ENCODE data around the gene PRAMEF8.
"Not testable (repeated sequence)": the region's sequence is repeated elsewhere in the genome, so short reads cannot be mapped to it uniquely, and the experiment has no call there.

PRAMEF8 gene

GRCh38 chr1:13285037-13285436, at the start of gene PRAMEF8:
Gene PRAMEF8, minus strand, starts transcription at chr1:13285137. Its CDS starts 1,046 bp downstream, at chr1:13284091.
- not testable (repeated sequence) for DNase-seq

GRCh38 chr1:13315281-13315680, 30.3 kb upstream of the PRAMEF8 start, which contains the start of gene PRAMEF15:
Gene PRAMEF15, plus strand, starts transcription at chr1:13315581. Its CDS starts 2,827 bp downstream, at chr1:13318408.
- not testable (repeated sequence) for DNase-seq

- not testable (repeated sequence) for DNase-seq
These were observed 18.3 kb upstream of the PRAMEF8 start, which contains the start of gene PRAMEF33 for GRCh38 chr1:13303239-13303638. Gene PRAMEF33, plus strand, starts transcription at chr1:13303539. Its CDS starts 2,416 bp downstream, at chr1:13305955.

- DNase-seq = not testable (repeated sequence)
These were observed 17.3 kb upstream of the PRAMEF8 start for GRCh38 chr1:13302197-13302596.

GRCh38 chr1:13298699-13299098, 13.8 kb upstream of the PRAMEF8 start:
- DNase-seq = not testable (repeated sequence)

- DNase-seq = not testable (repeated sequence)
These were observed 12.4 kb upstream of the PRAMEF8 start for GRCh38 chr1:13297216-13297931.

GRCh38 chr1:13289030-13289429, 4.1 kb upstream of the PRAMEF8 start:
- not testable (repeated sequence) for DNase-seq

- DNase-seq = not testable (repeated sequence)
These were observed 5.3 kb downstream of the PRAMEF8 start for GRCh38 chr1:13279617-13280016.

- DNase-seq = not testable (repeated sequence)
These were observed 7.9 kb downstream of the PRAMEF8 start for GRCh38 chr1:13277016-13277415.

GRCh38 chr1:13265124-13265523, 19.8 kb downstream of the PRAMEF8 start:
- DNase-seq = not testable (repeated sequence)

- not testable (repeated sequence) for DNase-seq
These were observed 31.0 kb downstream of the PRAMEF8 start, which contains the start of gene PRAMEF5 for GRCh38 chr1:13253898-13254297. Gene PRAMEF5, plus strand, starts transcription at chr1:13254198. Its CDS starts 5,071 bp downstream, at chr1:13259269.

- DNase-seq = not testable (repeated sequence)
These were observed 37.8 kb downstream of the PRAMEF8 start for GRCh38 chr1:13247122-13247521.

GRCh38 chr1:13246554-13246871, 38.4 kb downstream of the PRAMEF8 start:
- not testable (repeated sequence) for DNase-seq

GRCh38 chr1:13245841-13246553, 38.9 kb downstream of the PRAMEF8 start:
- DNase-seq = not testable (repeated sequence)

- not testable (repeated sequence) for DNase-seq
These were observed 41.2 kb downstream of the PRAMEF8 start for GRCh38 chr1:13243536-13244263.

GRCh38 chr1:13239633-13240032, 45.3 kb downstream of the PRAMEF8 start:
- DNase-seq = not testable (repeated sequence)

GRCh38 chr1:13237572-13237971, 47.4 kb downstream of the PRAMEF8 start:
- DNase-seq = not testable (repeated sequence)

GRCh38 chr1:13234057-13234456, 50.9 kb downstream of the PRAMEF8 start:
- DNase-seq = not testable (repeated sequence)

- DNase-seq = not testable (repeated sequence)
These were observed 52.9 kb downstream of the PRAMEF8 start for GRCh38 chr1:13232056-13232455.

Data from CD4-positive, alpha-beta T cell treated with Interleukin-10 for 1 hour (primary cell).